ENCODE results near the gene LCN15.

Gene LCN15

DNA sequence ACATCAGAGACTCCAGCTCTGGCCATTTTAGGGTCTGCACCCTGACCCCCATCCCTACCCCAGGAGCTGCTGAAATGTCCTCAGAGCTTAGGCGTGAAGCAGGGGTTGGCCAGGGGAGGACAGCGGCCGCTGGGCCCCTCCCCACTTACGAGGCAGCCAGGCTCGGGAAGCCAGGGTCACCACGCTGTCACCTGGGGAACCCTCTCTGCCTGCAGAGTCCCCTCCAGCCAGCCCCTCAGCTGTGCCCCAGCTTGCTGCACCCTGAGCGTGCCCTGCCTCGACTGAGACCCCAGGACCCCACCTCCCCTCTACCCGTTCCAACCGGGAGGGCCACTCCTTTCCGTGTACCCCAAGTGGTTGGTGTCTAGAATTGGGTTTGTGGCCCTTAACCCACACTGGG is 24.2 kb downstream of the LCN15 start:
- no peak for DNase-seq

DNA sequence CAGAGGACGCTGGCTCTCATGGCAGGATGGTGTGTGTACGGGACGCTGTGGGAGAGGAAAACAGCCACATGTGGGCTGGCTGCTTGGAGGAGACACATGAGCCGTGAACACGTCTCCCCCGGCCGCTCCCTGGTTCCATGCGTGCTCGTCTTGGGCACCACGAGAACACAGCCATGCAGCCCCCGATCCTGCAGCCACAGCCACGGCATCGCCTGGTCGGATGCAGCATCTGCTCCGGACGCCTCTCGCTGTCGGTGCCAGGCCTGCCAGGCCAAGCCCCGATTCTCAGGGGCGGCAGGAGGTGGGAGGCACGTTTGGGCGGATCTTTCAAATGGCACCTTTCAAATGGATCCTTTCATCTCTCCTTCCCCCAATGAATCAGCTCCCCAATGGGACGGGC is 24.8 kb downstream of the LCN15 start:
- no peak for DNase-seq

DNA sequence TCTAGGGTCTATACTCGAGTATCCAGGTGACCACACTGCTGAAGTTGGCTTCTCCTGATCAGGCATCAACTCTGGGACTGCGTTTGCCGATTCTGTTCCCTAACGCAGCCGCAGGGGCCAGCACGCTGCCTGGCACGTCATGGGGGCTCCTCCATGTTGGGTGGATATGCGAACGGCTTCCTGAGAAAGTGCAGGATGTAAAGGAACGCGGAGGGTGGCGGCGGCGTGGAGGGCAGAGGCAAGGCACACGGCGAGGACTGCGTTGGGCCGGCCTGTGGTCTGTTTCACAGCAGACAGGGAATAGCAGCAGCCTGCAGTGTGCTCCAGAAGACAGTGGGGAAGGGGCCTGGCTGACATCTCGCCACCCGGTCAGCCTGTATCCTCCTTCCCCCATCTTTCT is 25.4 kb downstream of the LCN15 start:
- no peak for DNase-seq

DNA sequence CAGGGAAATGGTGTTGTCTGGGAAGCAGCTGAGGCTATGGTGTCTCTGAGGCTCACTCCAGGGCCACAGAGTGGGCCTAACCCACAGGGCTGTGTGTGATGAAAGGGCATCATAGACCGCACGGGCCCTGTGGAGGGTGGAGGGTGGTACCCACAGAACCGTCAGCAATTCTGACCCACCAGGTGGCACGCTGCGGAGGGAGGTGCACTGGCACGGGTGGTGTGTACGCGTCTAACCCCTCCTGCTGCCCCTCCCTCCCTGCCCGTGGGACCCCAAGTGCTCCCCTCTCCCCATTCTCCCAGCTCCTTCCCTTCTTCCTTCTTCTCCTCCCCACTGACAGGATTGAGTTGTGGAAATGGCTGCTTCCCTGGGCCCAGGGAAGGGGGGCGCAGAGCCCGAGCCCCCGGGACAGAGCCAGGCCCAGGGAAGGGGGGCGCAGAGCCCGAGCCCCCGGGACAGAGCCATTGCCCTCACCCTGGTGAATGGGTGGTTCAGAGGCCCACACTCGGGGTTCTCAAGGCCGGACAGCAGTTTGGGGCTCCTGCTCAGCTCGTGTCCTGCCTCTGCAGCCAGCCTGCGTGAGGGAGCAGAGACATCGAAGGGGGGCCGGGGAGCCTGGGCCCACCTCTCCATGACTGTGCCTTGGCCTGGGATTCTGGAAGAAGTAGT is 28.4 kb downstream of the LCN15 start:
- no peak for DNase-seq

DNA sequence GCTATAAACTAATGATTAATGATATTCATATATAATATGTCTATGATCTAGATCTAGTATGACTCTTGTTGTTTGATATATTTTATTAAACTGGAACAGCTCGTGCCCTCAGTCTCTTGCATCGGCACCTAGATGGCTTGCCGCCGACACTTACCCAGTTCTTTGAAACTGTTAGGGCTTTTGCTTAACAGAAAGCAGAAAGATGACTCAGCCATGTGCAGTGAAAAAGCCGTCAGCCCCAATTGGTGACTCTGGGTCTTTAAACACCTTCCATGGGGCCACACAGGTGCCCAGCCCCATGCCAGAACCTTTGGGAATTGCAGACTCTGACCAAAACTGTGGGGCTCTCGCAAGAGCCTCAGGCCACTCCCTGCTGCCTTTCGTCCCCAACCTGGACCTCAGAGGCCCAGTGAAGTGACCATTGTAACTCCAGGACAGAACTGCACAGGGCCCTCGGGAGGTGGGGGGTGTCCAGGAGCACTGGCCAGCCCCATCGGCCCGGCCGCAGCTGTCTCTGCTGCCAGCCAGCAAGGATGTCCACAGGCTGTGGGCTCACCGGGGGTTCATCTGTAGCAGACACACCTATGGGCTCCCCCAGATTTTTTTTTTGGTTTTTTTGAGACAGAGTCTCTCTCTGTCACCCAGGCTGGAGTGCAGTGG is 29.4 kb downstream of the LCN15 start:
- DNase-seq, result no peak

DNA sequence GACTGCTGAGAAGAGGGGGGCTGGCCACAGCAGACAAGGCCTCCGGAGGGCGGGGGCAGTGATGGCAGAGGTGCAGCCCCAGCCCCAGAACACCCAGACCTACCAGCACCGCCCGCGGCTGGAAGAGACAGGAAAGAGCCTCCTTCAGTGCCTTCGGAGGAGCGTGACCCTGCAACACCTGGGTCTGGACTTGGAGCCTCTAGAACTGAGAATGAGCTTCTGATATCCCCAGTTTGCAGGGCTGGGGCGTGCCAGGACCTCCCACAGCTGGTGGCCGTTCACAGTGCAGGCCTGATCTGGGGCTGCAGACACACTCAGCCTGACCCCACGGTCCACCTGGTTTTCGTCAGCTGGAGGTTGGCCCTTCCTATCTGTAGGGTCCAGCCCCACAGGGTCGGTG is 30.7 kb downstream of the LCN15 start:
- no peak for DNase-seq

DNA sequence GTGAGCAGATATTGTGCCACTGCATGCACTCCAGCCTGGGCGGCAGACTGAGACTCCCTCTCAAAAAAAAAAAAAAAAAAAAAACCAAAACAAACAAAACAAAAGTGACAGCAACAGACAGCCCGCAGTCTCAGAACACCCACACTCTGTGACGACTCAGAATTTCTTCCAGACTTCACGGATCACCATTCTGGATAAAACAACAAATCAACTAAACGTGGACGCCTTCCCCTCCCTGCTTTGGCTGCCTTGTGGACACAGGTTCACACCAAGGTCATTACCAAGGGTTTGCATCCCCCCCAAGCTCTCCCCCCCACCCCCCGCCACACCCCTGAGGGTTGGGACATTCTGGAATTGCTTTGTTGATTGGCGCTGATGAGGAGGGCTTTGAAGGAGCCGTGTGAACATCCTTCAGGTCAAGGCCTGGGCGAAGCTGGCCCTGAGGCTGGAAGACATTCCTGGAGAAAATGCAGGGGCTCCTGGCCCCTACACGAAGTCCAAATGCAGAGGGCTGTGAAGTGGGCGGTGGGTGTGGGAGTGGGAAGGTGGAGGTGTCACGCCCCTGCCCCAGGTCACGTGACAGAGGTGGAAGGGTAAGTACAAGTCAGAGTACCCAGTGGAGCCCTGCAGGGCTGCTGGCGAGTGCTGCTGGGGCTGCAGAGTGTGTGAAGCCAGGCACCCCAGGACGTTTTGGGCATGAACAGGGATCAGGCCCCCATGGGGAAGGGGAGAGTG is 31.7 kb downstream of the LCN15 start:
- DNase-seq, result no peak

DNA sequence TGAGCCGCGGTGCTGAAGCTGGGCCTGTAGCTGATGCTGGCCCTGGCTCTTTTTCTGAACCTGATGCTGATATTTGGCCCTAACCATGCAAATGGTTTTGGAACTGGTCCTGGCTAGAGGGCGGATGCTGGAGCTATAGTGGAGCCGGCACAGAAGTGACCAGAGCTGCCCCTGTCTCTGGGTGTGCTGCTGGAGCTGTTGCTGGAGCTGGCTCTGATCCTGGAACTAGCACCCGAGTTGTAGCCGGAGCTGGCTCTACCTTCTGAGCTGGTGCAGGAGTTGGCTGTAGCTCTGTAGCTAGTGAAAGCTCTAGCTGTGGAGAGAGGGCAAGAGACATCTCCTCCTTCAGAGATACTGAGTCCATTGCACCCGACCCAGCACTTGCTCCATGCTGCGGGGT is 34.4 kb downstream of the LCN15 start:
- DNase-seq, result no peak

DNA sequence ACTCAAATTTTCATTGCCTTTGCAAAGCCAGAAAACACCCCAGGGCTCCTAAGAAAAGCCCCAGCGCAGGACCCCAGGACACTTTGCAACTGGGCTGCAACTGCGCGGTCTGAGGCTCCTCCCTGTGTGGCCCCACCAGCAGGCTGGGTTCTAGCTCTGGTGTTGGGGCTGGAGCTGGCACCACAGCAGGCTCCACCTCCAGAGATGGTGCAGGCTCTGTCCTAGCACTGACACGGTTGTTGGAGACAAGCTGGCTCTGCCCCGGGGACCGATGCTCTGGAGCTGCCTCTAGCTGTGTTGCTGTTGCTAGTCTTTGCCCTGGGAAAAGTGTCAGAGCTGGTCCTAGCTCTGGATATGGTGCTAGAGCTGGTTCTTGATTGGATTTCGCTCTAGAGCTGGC is 35.2 kb downstream of the LCN15 start:
- DNase-seq, result no peak

DNA sequence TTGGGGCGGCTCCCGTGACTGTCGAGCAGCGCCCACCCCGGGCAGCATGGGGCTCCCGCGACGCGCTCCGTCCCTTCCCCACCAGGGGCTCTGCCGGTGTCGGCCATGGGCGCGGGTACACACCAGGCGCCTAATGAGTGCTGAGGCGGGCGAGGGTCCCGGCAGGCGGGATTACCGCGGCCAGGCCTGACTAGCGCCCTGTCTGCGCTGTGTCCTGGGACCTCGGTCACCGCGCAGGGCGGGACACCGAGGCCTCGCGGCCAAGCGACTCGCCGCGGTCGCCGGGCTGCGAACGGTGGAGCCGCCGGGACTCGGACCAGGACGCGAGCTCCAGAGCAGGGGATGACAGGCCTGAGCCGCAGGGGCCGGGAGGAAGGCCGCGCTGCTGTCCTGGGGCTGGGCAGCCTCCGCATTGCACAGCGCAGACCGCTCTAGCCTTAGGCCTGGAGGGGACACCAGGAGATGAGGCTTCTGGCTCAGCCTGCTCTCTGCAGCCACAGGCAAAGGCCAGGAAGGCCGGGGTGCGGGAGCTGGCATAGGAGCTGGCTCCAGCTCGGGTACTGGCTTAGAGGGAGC is 35.7 kb downstream of the LCN15 start:
- DNase-seq, result peak; percentile 53

DNA sequence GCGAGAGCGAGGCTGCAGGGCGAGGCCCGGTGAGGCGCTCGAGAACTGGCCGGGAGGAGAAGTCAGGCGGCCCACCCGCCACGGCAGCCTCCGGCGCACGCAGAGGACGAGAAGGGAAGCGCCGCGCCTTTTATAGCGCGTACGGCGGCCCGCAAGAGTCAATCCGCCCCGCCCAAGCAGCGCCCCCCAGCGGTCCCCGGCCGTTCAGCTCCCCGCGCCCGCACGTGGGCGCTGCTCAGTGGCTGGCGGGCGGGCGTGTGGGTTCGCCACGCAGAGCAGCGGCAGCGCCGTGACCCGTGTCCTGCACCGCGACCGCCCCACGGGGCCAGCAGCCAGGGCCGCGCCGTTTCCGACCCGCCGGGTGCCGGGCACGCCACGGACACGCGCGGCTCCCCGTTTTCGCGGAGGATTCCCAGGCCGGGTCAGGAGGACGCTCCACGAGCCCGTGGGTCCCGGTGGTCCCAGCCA is 36.2 kb downstream of the LCN15 start:
- DNase-seq, result peak; percentile 85

DNA sequence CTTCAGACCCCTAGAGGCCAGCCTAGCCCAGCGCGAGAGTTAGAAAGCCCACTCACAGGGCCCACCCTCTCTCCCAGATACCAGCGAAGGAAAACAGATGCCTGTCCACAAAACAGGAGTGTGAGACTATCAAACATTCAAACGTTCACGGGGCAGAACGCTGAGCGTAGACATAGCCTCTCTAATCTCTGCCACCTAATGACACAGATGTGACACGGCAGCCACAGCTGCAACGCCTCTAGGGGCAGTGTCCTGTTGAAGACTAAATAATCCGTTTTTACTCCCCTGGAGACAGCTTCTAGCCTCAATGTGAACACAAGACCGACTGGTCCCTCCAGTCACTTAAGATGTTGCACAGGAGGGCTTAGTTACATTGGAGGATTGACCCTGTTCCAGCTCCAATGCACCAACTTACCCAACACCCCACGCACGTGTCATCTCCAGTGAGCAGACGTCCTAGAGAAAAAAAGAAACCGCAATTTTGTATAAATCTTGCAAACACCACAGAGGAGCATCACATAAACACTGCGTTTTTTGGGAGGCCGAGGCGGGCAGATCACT is 37.6 kb downstream of the LCN15 start:
- DNase-seq, result peak; percentile 51

DNA sequence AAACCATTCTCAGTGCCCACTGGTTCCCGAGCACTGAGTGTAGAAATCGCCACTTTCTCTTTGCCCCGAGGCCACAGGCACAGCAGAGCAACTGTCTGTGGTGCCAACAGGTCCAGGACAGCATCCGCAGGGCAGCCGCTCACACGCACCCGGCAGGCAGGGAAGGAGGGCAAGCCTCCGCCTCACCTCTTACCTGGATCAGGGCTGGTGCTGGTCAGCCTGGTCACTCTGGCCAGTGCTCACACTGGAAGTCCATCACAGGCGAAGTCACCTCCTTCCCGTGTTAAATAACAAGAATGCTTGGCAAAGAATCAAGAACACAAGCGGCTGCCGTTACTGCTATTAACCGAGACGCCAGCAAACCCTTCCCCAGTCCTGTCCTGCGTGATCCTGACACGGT is 38.2 kb downstream of the LCN15 start:
- DNase-seq, result no peak

DNA sequence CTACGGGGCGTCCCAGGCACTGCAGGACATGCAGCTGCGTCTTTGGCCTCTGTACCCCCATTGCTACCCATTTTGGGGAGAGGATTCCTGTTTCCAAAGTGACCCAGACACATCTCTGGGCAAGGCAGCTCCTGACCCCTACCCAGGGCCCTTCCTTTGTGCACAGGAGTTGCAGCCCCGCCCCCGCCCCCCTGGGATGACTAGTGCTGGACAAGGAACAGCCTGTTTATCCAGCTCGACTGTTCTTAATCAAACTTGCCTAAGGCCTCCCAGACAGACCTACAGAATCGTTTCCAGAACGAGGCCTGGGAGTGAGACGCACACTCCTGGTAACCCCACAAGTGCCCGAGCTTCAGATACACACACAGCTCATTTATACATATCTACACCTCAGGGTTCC is 38.7 kb downstream of the LCN15 start:
- peak; percentile 58 for DNase-seq

DNA sequence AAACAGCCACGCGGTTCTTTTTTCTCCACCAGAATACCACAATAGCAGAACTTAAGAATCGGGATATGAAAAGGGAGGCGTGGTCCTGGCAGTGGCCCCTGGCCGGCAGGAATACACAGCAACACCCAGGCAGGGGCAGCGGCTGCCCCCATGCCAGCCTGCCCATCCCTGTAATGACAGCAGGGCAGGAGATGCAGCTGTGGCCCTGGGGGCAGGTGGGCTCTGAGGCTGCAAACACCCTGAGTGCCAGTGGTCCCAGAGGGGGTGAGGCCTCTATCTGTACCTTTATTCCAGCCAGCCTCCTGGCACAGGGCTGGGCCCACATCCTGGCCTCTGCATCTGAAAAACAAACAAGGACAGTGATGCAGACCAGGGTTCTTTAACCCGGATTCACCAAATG is 39.5 kb downstream of the LCN15 start:
- no peak for DNase-seq

DNA sequence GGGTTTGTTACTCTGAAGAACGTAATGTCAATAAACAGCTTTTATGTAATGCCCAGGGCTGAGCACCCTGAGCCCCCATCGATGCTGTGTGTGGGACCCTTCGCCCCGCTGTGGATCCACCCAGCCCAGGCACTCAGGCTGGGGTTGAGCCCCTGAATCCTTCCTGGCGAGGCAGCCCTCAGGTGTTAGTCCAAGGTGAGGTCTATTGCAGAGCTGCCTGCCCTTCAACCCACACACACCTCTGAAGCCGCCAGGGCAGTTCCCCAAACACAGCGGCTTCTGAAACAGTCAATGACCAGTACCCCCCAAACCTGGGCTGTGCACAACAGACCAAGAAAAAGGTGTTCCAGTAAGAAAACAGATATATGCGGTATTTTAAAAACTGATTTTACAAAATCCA is 40.3 kb downstream of the LCN15 start:
- DNase-seq, result no peak

DNA sequence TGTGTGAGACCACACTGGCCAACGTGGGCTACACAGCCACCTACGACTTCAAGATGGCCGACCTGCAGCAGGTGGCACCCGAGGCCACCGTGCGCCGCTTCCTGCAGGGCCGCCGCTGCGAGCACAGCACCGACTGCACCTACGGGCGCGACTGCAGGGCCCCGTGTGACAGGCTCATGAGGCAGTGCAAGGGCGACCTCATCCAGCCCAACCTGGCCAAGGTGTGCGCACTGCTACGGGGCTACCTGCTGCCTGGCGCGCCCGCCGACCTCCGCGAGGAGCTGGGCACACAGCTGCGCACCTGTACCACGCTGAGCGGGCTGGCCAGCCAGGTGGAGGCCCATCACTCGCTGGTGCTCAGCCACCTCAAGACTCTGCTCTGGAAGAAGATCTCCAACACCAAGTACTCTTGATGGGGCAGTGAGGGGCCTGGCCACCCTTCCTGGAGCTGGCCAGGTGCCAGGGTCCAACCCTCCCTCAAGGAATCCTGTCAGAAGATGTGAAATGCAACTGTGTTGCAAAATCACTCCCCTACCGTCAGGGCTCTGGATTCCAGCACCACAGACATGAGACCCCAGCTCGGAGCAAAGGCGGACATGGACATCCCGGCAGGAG is 40.8 kb downstream of the LCN15 start:
- DNase-seq, result no peak

DNA sequence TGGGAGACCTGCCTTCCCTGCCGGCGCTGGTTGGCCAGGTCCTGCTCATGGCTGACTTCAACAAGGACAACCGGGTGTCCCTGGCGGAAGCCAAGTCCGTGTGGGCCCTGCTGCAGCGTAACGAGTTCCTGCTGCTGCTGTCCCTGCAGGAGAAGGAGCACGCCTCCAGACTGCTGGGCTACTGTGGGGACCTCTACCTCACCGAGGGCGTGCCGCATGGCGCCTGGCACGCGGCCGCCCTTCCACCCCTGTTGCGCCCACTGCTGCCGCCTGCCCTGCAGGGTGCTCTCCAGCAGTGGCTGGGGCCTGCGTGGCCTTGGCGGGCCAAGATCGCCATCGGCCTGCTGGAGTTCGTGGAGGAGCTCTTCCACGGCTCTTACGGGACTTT is 41.4 kb downstream of the LCN15 start:
- DNase-seq, result no peak

DNA sequence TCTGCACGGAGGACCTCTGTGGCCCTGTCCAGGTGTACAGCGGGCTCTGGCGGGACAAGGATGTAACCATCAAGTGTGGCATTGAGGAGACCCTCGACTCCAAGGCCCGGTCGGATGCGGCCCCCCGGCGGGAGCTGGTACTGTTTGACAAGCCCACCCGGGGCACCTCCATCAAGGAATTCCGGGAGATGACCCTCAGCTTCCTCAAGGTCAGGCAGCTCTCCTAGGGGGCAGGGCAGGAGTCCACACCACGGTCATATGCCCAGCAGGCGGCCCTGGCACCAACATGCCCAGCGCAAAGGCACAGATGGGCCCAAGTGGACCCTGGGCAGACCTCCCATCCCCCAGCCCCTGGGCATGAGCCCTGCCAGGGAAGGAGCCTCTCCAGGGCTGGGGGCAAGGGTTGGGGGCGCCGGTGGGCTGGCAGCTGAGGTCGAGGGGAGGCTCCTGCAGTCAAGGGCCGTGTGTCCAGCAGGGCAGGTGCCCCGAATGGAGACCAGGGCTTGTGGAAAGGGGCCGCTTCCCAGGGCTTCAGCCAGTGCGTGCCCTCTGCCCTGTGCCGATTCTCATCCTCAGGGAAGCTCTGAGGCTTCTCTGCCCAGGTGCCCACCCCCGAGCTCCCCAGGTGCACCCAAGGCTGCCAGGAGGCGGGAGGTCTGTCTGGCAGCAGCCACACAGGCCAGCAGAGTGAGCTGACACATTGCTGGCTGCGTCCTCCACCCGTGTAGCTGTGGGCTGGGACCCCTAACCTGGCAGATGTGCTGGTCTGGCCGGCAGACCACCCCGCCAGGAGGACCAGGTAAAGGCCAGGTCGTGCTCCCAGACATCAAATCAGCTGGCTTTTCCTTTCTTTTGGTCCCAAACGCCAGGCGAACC is 42.0 kb downstream of the LCN15 start:
- no peak for DNase-seq

DNA sequence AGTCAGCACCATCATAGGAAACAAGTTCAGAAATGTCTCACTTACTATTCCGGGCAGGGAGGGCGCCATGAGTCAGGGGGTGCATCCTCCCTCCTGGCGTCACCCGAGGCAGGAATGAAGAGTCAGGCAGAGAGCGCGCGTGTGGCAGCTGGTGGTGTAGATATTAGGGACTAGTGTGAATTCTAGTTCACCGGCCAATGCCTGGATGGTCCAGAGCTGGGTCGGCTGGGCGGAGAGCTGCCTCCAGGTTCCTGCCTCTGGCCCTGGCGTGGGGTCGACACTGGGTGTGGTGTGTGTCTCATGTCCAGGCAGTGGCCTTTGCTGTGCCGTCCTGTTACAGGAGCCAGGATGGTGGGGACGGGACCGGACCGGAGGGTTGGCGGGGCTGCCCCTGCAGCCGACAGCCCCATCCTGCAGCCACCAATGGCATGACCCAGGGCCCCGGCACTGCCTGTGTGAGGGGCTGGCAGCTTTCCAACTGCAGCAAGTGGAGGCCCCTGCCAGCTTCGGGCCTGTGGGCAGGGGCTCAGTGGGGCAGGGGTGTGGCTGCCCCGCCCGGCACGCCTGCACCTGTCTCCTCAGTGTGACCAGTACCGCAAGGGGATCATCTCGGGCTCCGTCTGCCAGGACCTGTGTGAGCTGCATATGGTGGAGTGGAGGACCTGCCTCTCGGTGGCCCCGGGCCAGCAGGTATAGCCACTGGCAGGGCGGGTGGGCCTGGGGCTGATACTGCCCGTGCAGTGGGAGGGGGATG is 42.8 kb downstream of the LCN15 start:
- DNase-seq, result peak; percentile 62

DNA sequence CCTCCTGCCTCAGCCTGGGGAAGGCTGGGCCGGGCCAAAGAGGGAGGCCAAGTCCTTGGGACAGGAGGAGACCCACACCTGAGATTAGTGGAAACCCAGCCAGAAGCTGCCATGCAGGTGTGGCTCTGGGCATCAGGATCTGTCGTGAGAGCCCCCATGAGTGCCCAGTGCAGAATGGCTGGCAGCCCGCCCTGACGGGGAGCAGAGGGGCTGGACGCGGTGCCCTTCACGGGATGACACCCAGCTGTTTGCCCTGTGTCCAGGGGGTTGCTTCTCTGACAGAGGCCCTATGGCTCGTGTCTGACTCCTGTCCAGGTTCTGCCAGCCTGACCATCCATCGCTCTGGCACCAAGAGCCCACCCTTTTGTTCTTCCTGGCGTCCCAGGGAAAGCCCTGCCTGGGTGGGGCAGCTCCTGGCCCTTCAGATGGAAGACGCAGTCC is 43.4 kb downstream of the LCN15 start:
- DNase-seq, result no peak
